ENCODE results near the gene FOXL3.

GRCh38 chr7:332020-332517, 42.1 kb downstream of the FOXL3 start:
- TF ChIP-seq ZNF274 (IDR thresholded peaks at IDR 0.05; ENCODE audit: low read depth, low read length) (no peak), POLR2AphosphoS5 (IDR thresholded peaks at IDR 0.05; ENCODE audit: low read depth, low read length) (no peak), POLR2A (IDR thresholded peaks at IDR 0.05; ENCODE audit: borderline replicate concordance, extremely low read depth, insufficient read depth, insufficient read length) (no peak), EZH2phosphoT487 (IDR thresholded peaks at IDR 0.05; ENCODE audit: borderline replicate concordance) (no peak), RAD21 (IDR thresholded peaks at IDR 0.05; ENCODE audit: low read depth) (no peak)
